SK-N-SH (cell line): ENCODE measurements around the gene HOXC11. TPM values are rescaled to one million over a fixed set of nuclear protein-coding genes. Genes with fewer than 3 reads are reported as not detected.

Source experiments
- CTCF ChIA-PET: fragments of 300-600, 350-600 bp; formaldehyde crosslinking; extraction: SDS; loops from one replicate; lab custom pipeline; 2021; lab: Yijun Ruan, JAX
- POLR2A ChIA-PET: fragments of 350-600 bp; sonication (Branson Sonifier 250); formaldehyde crosslinking; extraction: SDS; loops from one replicate; lab custom pipeline; 2020; ENCODE audit warnings: antibody characterized with exemption, inconsistent platforms; lab: Yijun Ruan, JAX
- DNase-seq: peaks from one replicate; pipeline ENCODE4 v3.0.0; 2012
- H2AFZ ChIP-seq: fragments of 200-600 bp; sonication (generic); 2 replicates; pipeline ENCODE4 v1.8.1; 2016; ENCODE audit warnings: antibody characterized with exemption, mild to moderate bottlenecking, low read depth
- H3F3A ChIP-seq: fragments of 200-600 bp; sonication (generic); replicated peaks from 2 replicates; pipeline ENCODE3; 2016; ENCODE audit warnings: antibody characterized with exemption, mild to moderate bottlenecking; ENCODE audit not compliant: insufficient read depth
- H3K27ac ChIP-seq, 2 experiments: fragments of 200-500 bp in 1 of 2; fragments of 200-600 bp in 1 of 2; sonication (Bioruptor generic) in 1 of 2; sonication (generic), shearing (Covaris generic) in 1 of 2; 2 replicates each; pipeline versions ENCODE4 v1.5.1 to v1.6.1; 2014 to 2016; ENCODE audit warnings: low read depth in 2 of 2, inconsistent platforms in 1 of 2, low read length in 1 of 2, mild to moderate bottlenecking in 1 of 2, mixed read lengths in 1 of 2
- H3K27me3 ChIP-seq: fragments of 200-600 bp; sonication (generic), shearing (Covaris generic); 2 replicates; pipeline ENCODE4 v1.6.1; 2016; ENCODE audit warnings: mixed run types; ENCODE audit not compliant: insufficient read depth
- H3K36me3 ChIP-seq, 2 experiments: fragments of 200-500 bp in 1 of 2; fragments of 200-600 bp in 1 of 2; sonication (Bioruptor generic) in 1 of 2; sonication (generic) in 1 of 2; replicated peaks in 1 of 2; 2 replicates each; pipeline versions ENCODE3 to v1.5.1; 2014 to 2016; ENCODE audit warnings: low read length in 1 of 2, mild to moderate bottlenecking in 1 of 2; ENCODE audit not compliant: insufficient read depth in 2 of 2, control insufficient read depth in 1 of 2
- H3K4me1 ChIP-seq, 2 experiments: fragments of 200-500 bp in 1 of 2; fragments of 200-600 bp in 1 of 2; sonication (Bioruptor generic) in 1 of 2; sonication (generic), shearing (Covaris generic) in 1 of 2; 2 replicates each; pipeline versions ENCODE4 v1.5.1 to v1.6.1; 2014 to 2016; ENCODE audit warnings: low read depth in 1 of 2, low read length in 1 of 2, mixed run types in 1 of 2; ENCODE audit not compliant: insufficient read depth in 2 of 2, control insufficient read depth in 1 of 2
- H3K4me2 ChIP-seq: fragments of 200-600 bp; sonication (generic), shearing (Covaris generic); 2 replicates; pipeline ENCODE4 v1.6.1; 2017; ENCODE audit warnings: mixed run types
- H3K4me3 ChIP-seq, 2 experiments: fragments of 200-500 bp in 1 of 2; fragments of 200-600 bp in 1 of 2; sonication (Bioruptor generic) in 1 of 2; sonication (generic), shearing (Covaris generic) in 1 of 2; 2 replicates each; pipeline versions ENCODE4 v1.5.1 to v1.8.1; 2014 to 2016; ENCODE audit warnings: low read depth in 2 of 2, inconsistent platforms in 1 of 2, low read length in 1 of 2, mild to moderate bottlenecking in 1 of 2, mixed read lengths in 1 of 2, moderate library complexity in 1 of 2
- H3K79me2 ChIP-seq: fragments of 200-600 bp; sonication (generic); 2 replicates; pipeline ENCODE4 v1.8.1; 2017; ENCODE audit warnings: mild to moderate bottlenecking; ENCODE audit not compliant: insufficient read depth
- H3K9ac ChIP-seq: fragments of 200-600 bp; sonication (generic); 2 replicates; pipeline ENCODE4 v1.6.1; 2017; ENCODE audit warnings: mixed run types
- H3K9me2 ChIP-seq: fragments of 200-600 bp; sonication (generic); 2 replicates; pipeline ENCODE4 v1.6.1; 2017; ENCODE audit warnings: mixed run types
- H3K9me3 ChIP-seq: fragments of 200-600 bp; sonication (generic); 2 replicates; pipeline ENCODE4 v1.6.1; 2017; ENCODE audit warnings: mixed run types, mild to moderate bottlenecking, moderate library complexity
- H4K20me1 ChIP-seq: fragments of 200-600 bp; sonication (generic); 2 replicates; pipeline ENCODE4 v1.6.1; 2017; ENCODE audit warnings: mild to moderate bottlenecking, mixed run types; ENCODE audit not compliant: insufficient read depth
- CTCF ChIP-seq: fragments of 200-600 bp; sonication (generic); IDR thresholded peaks from 2 replicates; pipeline ENCODE4 v1.6.1; 2017; ENCODE audit warnings: antibody characterized with exemption, mild to moderate bottlenecking, moderate library complexity
- EZH2phosphoT487 ChIP-seq: fragments of 200-600 bp; sonication (generic); IDR thresholded peaks from 2 replicates; pipeline ENCODE4 v1.6.1; 2017; ENCODE audit warnings: low read depth, mixed run types, mild to moderate bottlenecking, antibody characterized with exemption, moderate library complexity, borderline replicate concordance
- FOXM1 ChIP-seq: IDR thresholded peaks from 2 replicates; pipeline ENCODE4 v1.4.0; 2012; ENCODE audit warnings: low read depth, mild to moderate bottlenecking
- IRF3 ChIP-seq: fragments of 150-350 bp; IDR thresholded peaks from 2 replicates; pipeline ENCODE4 v1.6.1; 2016; ENCODE audit warnings: mild to moderate bottlenecking, low read depth, low read length
- NRF1 ChIP-seq: IDR thresholded peaks from 2 replicates; pipeline ENCODE4 v1.6.1; 2012; ENCODE audit warnings: low read depth, mild to moderate bottlenecking, low read length
- RXRA ChIP-seq: IDR thresholded peaks from 2 replicates; pipeline ENCODE4 v1.4.0; 2012; ENCODE audit warnings: low read depth, mild to moderate bottlenecking, borderline replicate concordance
- SIN3A ChIP-seq: IDR thresholded peaks from 2 replicates; pipeline ENCODE4 v1.6.1; 2012; ENCODE audit warnings: low read depth, mild to moderate bottlenecking, low read length, moderate library complexity, borderline replicate concordance
- SMC3 ChIP-seq: IDR thresholded peaks from 2 replicates; pipeline ENCODE4 v1.6.1; 2012; ENCODE audit warnings: low read depth, low read length, improper control_type of control experiment
- TCF12 ChIP-seq: IDR thresholded peaks from 2 replicates; pipeline ENCODE4 v1.4.0; 2012
- TEAD4 ChIP-seq: IDR thresholded peaks from 2 replicates; pipeline ENCODE4 v1.4.0; 2012; ENCODE audit warnings: mild to moderate bottlenecking, borderline replicate concordance; ENCODE audit not compliant: insufficient read depth
- USF2 ChIP-seq: fragments of 150-350 bp; IDR thresholded peaks from 2 replicates; pipeline ENCODE4 v1.6.1; 2017; ENCODE audit warnings: antibody characterized with exemption, low read length, low read depth, borderline replicate concordance
- WGBS: methylation state at CpG from one replicate; pipeline ENCODE4 v1.1.6; 2017; ENCODE audit warnings: low lambda C conversion rate; 5-methylcytosine and 5-hydroxymethylcytosine counted together
- polyA plus RNA-seq, 3 experiments: library from polyadenylated mRNA; depleted of rRNA; stranded (reverse); fragments of >200 nt; gene quantifications; 2 replicates each; pipeline ENCODE4 v1.2.3, GENCODE V29; 2012

Gene HOXC11
- polyA plus RNA-seq, 1 of the 3 experiments (the other 2 are of a cell fraction) = not detected

- H4K20me1 ChIP-seq = no peaks in the 10 kb centered on the region
- H3K27ac ChIP-seq = no peak overlapping the region
- H3K4me1 ChIP-seq = peaks cover 0 to 20% of the 10 kb centered on the region in 2 experiments; a peak in 1 of 4 replicates
- TF ChIP-seq NRF1 = no peak
- TF ChIP-seq SMC3 = no peak
- no peak for TF ChIP-seq IRF3
- TF ChIP-seq USF2 = no peak
- TF ChIP-seq SIN3A = no peak
- TF ChIP-seq TCF12 = no peak
- no peak for TF ChIP-seq CTCF
- TF ChIP-seq FOXM1 = no peak
- TF ChIP-seq EZH2phosphoT487 = no peak
- TF ChIP-seq RXRA = no peak
- no peak for TF ChIP-seq TEAD4
- H2AFZ ChIP-seq = no peak overlapping the region
- no peaks in the 10 kb centered on the region for H3K27me3 ChIP-seq
- no peak overlapping the region for H3K9ac ChIP-seq
- H3F3A ChIP-seq = peaks cover 8% of the 10 kb centered on the region
- peak overlapping the region; percentile 76; the same call in 1 of the 2 replicates for H3K4me2 ChIP-seq
- DNase-seq = no peak
- no peaks in the 10 kb centered on the region for H3K9me3 ChIP-seq
- no peaks in the 10 kb centered on the region for H3K9me2 ChIP-seq
- POLR2A ChIA-PET = interaction anchor here (1.8 kb wide), 1 partner anchor 9 kb away, joined by 11 read pairs; no protein-coding TSS in a partner anchor
- H3K36me3 ChIP-seq = no peaks in the 10 kb centered on the region
- H3K4me3 ChIP-seq = no peak overlapping the region
- 83% methylated on average over 2 of the region's 2 CpGs for WGBS
- no peaks in the 10 kb centered on the region for H3K79me2 ChIP-seq
- CTCF ChIA-PET = interaction anchor here (0.6 to 24.5 kb wide), 11 partner anchors 10 to 360 kb away, joined by 3 to 568 read pairs (median 7); partner anchors contain the start of genes HOXC10, HOXC5, HOXC6 and SMUG1
Observed at GRCh38 chr12:54008260-54008552, 35.3 kb downstream of the HOXC11 start.
